ENCODE results near the gene RTL5.

The RTL5 gene

DNA sequence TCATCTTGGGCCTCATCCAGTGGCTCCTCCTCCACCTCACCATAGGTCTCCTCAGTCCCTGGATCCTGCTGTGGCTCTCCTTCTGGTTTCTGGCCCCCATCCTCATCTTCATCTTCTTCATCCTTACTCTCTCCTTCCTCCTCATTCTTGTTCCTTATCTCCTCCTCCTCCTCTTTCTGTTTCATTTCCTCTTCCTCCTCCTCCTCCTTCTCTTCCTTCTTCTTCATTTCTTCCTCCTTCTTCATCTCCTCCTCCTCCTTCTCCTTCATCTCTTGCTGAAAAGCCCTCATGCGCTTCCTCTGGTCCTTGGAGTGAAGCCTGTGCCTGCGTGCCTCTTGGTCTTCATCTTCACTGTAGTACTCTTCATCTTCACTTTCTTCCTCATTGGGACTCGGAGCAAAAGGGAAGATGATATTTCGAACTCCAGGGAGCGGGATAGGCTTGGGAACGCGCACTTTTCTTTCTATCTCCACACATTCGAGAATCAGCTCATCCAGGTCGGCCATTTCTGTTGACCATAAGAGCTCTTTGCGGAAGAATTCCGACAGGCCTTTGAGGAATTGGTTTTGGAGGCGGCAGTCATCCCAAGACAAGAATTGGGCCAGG, 1.5 kb downstream of the RTL5 start:
- DNase-seq (ENCODE audit: low read depth in 2 of 2) = no peak

DNA sequence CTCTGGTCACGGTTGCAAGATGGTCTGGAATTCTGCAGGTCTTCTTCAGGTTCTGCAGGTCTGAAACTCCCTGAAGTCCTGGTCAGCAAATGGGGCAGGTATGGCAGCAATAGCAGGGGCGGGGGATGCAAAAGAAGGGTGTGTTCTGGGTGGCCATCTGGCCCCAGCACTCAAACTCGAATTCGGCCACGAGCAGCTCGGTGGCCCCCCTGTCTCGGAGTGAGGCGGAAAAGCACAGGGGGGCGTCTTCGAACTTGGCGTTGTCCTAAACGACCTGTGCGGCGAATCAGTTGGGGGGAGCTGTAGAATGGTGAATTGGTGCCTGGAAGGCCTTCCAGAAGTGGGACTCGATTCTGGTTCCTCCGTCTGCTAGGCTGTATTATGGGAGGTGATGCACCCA, 2.1 kb downstream of the RTL5 start:
- no peak for DNase-seq (ENCODE audit: low read depth in 2 of 2)

- no peak for DNase-seq (ENCODE audit: low read depth in 2 of 2)
Measured at GRCh38 chrX:72128881-72129280, 2.8 kb downstream of the RTL5 start.

GRCh38 chrX:72128183-72128834, 3.4 kb downstream of the RTL5 start:
- DNase-seq (ENCODE audit: low read depth in 2 of 2) = no peak

GRCh38 chrX:72127332-72127731, 4.4 kb downstream of the RTL5 start:
- DNase-seq (ENCODE audit: low read depth in 2 of 2) = no peak

GRCh38 chrX:72126539-72127140, 5.1 kb downstream of the RTL5 start:
- DNase-seq (ENCODE audit: low read depth in 2 of 2) = peak; percentile 72 to 74

DNA sequence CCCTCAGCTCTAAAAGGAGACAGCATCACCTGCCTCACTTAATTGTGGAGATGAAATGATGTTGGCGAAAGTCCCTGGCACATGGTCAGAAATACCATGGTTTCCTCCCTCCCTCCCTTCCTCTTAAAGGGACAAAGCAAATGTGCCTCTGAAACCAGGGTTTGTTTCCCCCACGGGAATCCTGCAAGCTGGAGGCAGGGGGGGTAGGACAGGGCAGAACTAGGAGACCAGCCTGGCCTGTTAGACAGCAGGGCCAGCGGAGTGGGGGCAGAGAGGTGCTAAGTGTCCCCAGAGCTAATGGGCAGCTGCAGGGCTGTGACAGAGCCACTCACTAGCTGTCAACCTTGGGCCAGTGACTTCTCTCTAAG, 5.7 kb downstream of the RTL5 start:
- DNase-seq (ENCODE audit: low read depth in 2 of 2) = no peak

DNA sequence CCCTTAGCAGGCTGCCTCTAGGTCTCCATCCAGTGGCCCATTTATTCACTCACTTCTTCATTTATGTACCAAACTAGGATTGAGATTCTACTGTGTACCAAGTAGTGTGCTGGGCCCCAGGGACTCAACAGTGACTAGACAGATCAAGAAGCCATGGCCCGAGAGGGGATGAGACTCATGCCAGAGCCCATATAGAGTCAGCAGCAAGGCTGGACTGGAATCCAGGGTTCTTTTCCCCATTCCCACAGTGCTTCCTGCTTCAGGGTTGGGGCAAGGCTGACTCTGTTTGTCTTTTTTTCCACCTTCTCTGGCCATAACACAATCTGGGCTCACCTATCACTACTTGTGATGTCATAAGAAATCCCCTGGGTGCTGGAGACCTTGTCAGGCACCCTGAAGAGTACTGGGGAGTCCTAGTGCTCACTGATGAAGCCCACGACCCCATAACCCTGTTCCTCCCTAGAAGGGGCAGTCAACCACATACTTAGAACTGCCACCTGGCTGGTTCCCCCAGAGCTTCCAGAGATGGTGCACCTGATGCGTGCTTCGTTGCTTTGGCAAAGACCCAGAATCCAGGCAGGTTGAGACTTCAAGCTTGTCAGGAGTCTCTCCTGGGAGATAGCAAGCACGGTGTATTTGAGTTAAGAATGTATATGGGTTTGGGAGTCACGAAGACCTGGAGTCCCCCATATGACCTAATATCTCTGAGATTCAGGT, 6.2 kb downstream of the RTL5 start:
- no peak for DNase-seq (ENCODE audit: low read depth in 2 of 2)

DNA sequence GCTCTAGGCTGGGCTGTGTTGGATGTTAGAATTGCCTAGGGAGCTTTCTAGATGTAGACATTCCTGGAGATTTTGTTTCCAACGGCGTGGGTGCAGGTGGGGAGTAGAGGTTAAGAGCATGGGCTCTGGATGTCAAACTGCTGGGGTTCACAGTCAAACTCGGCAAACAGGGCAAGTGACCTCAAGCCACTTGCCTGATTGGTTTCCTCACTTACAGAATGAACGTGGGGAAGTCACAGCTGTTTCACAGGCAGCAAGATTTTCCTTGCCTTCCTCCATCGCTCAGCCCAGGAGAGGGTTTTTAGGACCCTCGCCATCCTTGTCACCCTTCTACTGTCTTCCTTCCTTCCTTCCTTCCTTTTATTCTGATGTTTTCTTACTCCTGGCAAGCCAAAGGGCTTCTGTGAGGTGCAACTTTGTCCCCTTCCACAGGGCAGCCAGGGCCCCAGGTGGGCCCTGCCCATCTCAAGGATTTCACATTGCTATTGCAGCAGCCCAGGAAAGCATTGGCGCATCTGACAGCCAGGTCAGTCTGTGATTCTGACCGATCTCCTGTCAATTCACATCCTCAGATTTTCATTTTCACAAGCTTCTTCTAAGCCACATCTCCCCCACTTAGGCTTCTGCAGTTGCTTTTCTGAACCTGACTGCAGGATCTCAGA, 7.0 kb downstream of the RTL5 start:
- DNase-seq (ENCODE audit: low read depth in 2 of 2) = no peak

DNA sequence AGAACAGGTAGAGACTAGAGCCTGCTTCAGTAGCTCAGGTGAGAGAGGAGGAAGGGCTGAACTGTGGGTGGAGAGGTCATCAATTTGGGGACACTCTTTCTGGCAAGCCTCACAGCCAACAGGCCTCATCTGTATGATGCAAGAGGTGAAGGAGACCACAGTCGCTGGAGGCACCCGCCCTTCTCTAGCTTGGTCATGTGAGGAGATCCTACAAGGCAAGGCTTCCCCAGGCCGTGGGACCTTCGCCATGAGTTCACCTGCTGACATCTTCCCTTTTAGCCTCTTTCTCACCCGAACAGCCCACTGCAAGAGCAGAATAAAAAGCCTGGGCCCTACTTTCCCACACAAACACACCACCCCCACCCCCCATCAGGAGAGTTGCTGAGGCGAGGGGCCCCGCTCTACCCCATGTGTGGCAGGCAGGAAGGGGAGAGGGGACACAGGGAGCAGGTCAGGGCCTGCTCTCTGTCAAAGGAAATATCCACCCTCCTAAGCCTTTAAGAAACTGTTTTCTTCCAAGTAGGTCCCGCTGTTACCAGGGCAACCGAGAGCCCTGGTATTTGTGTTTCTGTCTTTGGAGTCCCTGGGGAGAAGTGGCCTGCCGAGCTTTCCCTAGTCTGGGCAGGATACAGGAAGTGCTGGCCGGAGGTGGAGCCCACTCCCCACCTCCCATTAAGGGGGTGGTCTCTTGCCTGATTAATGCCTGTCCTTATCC, 8.1 kb downstream of the RTL5 start:
- DNase-seq (ENCODE audit: low read depth in 2 of 2) = no peak

GRCh38 chrX:72122621-72123337, 8.9 kb downstream of the RTL5 start:
- DNase-seq (ENCODE audit: low read depth in 2 of 2) = no peak

- DNase-seq (ENCODE audit: low read depth in 2 of 2) = no peak
Measured at GRCh38 chrX:72121383-72121782, 10.3 kb downstream of the RTL5 start.

- DNase-seq (ENCODE audit: low read depth in 2 of 2) = no peak
Measured at GRCh38 chrX:72120837-72121236, 10.9 kb downstream of the RTL5 start.

GRCh38 chrX:72117636-72118210, 14.0 kb downstream of the RTL5 start:
- DNase-seq (ENCODE audit: low read depth in 2 of 2) = no peak

- DNase-seq (ENCODE audit: low read depth in 2 of 2) = no peak
Measured at GRCh38 chrX:72115380-72115779, 16.3 kb downstream of the RTL5 start.

- DNase-seq (ENCODE audit: low read depth in 2 of 2) = no peak
Measured at GRCh38 chrX:72114807-72115206, 16.9 kb downstream of the RTL5 start.

- no peak for DNase-seq (ENCODE audit: low read depth in 2 of 2)
Measured at GRCh38 chrX:72114306-72114705, 17.4 kb downstream of the RTL5 start.

DNA sequence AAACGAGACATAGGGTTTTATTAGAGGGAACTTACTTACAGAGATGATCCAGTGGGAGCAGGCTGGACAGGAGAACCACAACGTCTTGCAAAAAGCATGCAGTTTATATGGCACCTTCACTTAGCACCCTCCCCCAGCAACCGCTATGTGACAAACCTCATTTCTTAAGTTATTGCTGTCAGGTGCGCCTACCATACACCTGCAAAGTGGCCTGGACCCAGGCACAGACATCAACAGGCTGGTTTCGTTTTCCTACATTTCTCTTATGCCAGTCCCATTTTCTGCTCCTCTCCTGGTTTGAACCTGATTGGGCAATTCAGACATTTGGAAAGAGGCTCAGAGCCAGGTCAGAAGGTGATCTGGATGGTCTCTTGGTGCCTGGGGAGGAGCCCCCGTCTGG, 18.3 kb downstream of the RTL5 start:
- DNase-seq (ENCODE audit: low read depth in 2 of 2) = no peak

DNA sequence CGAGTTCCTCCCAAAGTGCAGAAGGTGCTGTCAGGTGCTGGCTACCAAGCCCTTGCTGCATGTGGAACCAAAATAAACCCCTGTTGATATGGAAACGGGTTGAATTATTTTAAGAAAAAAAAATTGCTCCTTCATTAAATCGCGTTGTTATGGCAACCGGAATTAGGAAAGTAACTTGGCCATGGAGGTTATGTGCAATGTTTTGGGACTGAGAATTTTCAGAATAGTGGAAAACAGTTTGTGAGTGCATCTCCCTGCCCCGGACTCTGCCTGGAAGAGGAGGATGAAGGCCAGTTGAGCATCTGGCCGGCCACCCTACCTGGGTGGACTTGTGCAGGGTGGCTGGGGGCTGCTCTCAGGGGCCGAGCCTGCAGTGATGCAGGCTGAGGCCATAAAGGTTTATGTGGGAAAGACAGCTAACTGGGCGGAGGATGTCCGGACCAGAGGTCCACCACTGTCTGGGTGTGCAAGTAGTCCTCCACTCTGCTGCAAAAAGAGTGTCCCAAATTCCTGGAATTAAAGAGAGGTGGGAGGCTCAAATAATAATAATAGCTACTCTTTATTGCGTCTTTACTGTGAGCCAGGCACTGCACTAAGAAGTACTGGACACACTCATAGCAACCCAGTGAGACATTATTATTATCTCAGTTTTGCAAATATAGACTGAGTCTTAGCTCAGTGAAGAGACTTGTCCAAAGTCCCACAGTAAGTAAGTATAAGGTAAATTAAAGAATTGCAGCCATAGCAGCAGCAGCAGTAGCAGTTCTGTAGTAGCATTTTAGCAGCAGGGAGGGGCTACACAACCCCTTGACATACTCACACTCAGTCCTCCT, 20.6 kb downstream of the RTL5 start:
- DNase-seq (ENCODE audit: low read depth in 2 of 2) = no peak
